Activated naive CD8-positive, alpha-beta T cell (primary cell): Measurements from ENCODE around the gene ACOT7.

Source experiments
- H3K27ac Mint-ChIP-seq: one replicate; pipeline ENCODE4 v1.8.0; 2021; ENCODE audit warnings: mixed read lengths
- H3K27me3 Mint-ChIP-seq: one replicate; pipeline ENCODE4 v1.8.0; 2021; ENCODE audit warnings: mixed read lengths
- H3K36me3 Mint-ChIP-seq: one replicate; pipeline ENCODE4 v1.8.0; 2021; ENCODE audit warnings: mixed read lengths
- H3K4me1 Mint-ChIP-seq: one replicate; pipeline ENCODE4 v1.8.0; 2021; ENCODE audit warnings: low read depth, mixed read lengths
- H3K4me3 Mint-ChIP-seq: one replicate; pipeline ENCODE4 v1.8.0; 2021; ENCODE audit warnings: mild to moderate bottlenecking, mixed read lengths
- H3K9me3 Mint-ChIP-seq: one replicate; pipeline ENCODE4 v1.8.0; 2021; ENCODE audit warnings: low read depth, mixed read lengths

Gene ACOT7

GRCh38 chr1:6268415-6268814 is 125.2 kb downstream of the ACOT7 start:
- Mint-ChIP-seq H3K36me3 (no peaks in the 10 kb centered on the region), H3K27me3 (no peaks in the 10 kb centered on the region), H3K27ac (no peak overlapping the region), H3K9me3 (no peaks in the 10 kb centered on the region), H3K4me1 (no peaks in the 10 kb centered on the region), H3K4me3 (no peak overlapping the region)

- Mint-ChIP-seq H3K4me1 (no peaks in the 10 kb centered on the region), H3K27me3 (no peaks in the 10 kb centered on the region), H3K27ac (no peak overlapping the region), H3K9me3 (no peaks in the 10 kb centered on the region), H3K36me3 (no peaks in the 10 kb centered on the region), H3K4me3 (no peak overlapping the region)
Measured at GRCh38 chr1:6267686-6268322, 125.8 kb downstream of the ACOT7 start.

GRCh38 chr1:6266641-6267040 is 126.9 kb downstream of the ACOT7 start:
- H3K36me3 Mint-ChIP-seq, result no peaks in the 10 kb centered on the region
- no peaks in the 10 kb centered on the region for H3K27me3 Mint-ChIP-seq
- no peak overlapping the region for H3K27ac Mint-ChIP-seq
- H3K4me3 Mint-ChIP-seq, result no peak overlapping the region
- H3K9me3 Mint-ChIP-seq, result no peaks in the 10 kb centered on the region
- peaks cover 2% of the 10 kb centered on the region for H3K4me1 Mint-ChIP-seq

- H3K27me3 Mint-ChIP-seq, result no peaks in the 10 kb centered on the region
- no peak overlapping the region for H3K4me3 Mint-ChIP-seq
- no peaks in the 10 kb centered on the region for H3K36me3 Mint-ChIP-seq
- no peak overlapping the region for H3K27ac Mint-ChIP-seq
- peaks cover 2% of the 10 kb centered on the region for H3K4me1 Mint-ChIP-seq
- no peaks in the 10 kb centered on the region for H3K9me3 Mint-ChIP-seq
Measured at GRCh38 chr1:6265151-6265550, 128.4 kb downstream of the ACOT7 start.

- no peaks in the 10 kb centered on the region for H3K27me3 Mint-ChIP-seq
- H3K9me3 Mint-ChIP-seq, result no peaks in the 10 kb centered on the region
- H3K4me3 Mint-ChIP-seq, result no peak overlapping the region
- no peak overlapping the region for H3K27ac Mint-ChIP-seq
- H3K4me1 Mint-ChIP-seq, result peaks cover 4% of the 10 kb centered on the region
- no peaks in the 10 kb centered on the region for H3K36me3 Mint-ChIP-seq
Measured at GRCh38 chr1:6263716-6264115, 129.9 kb downstream of the ACOT7 start.

GRCh38 chr1:6262555-6263420 is 130.8 kb downstream of the ACOT7 start:
- H3K4me3 Mint-ChIP-seq, result no peak overlapping the region
- H3K9me3 Mint-ChIP-seq, result no peaks in the 10 kb centered on the region
- no peaks in the 10 kb centered on the region for H3K27me3 Mint-ChIP-seq
- H3K36me3 Mint-ChIP-seq, result no peaks in the 10 kb centered on the region
- H3K4me1 Mint-ChIP-seq, result peaks cover 4% of the 10 kb centered on the region
- H3K27ac Mint-ChIP-seq, result no peak overlapping the region

- H3K4me3 Mint-ChIP-seq, result peak overlapping the region; percentile 70
- no peak overlapping the region for H3K27ac Mint-ChIP-seq
- peaks cover 4% of the 10 kb centered on the region for H3K4me1 Mint-ChIP-seq
- H3K36me3 Mint-ChIP-seq, result no peaks in the 10 kb centered on the region
- no peaks in the 10 kb centered on the region for H3K27me3 Mint-ChIP-seq
- H3K9me3 Mint-ChIP-seq, result no peaks in the 10 kb centered on the region
Measured at GRCh38 chr1:6261615-6261995, 132.0 kb downstream of the ACOT7 start.

- Mint-ChIP-seq H3K4me1 (peaks cover 4% of the 10 kb centered on the region), H3K27ac (no peak within 1 kb of the TSS), H3K36me3 (no peaks in the 10 kb centered on the region), H3K9me3 (no peaks in the 10 kb centered on the region), H3K27me3 (no peaks in the 10 kb centered on the region), H3K4me3 (peak within 1 kb of the TSS; percentile 70)
Measured at GRCh38 chr1:6260961-6261614, 132.5 kb downstream of the ACOT7 start, which contains the start of gene GPR153. Gene GPR153, minus strand, starts transcription at chr1:6261098. Its CDS starts 6,193 bp downstream, at chr1:6254905.

GRCh38 chr1:6260433-6260934 is 133.1 kb downstream of the ACOT7 start:
- H3K9me3 Mint-ChIP-seq, result no peaks in the 10 kb centered on the region
- no peak overlapping the region for H3K4me3 Mint-ChIP-seq
- H3K36me3 Mint-ChIP-seq, result no peaks in the 10 kb centered on the region
- H3K27me3 Mint-ChIP-seq, result no peaks in the 10 kb centered on the region
- peaks cover 4% of the 10 kb centered on the region for H3K4me1 Mint-ChIP-seq
- no peak overlapping the region for H3K27ac Mint-ChIP-seq

- Mint-ChIP-seq H3K36me3 (no peaks in the 10 kb centered on the region), H3K4me1 (peaks cover 4% of the 10 kb centered on the region), H3K4me3 (peak overlapping the region; percentile 64), H3K9me3 (no peaks in the 10 kb centered on the region), H3K27me3 (no peaks in the 10 kb centered on the region), H3K27ac (no peak overlapping the region)
Measured at GRCh38 chr1:6259491-6260362, 133.8 kb downstream of the ACOT7 start.

GRCh38 chr1:6258675-6259074 is 134.9 kb downstream of the ACOT7 start:
- H3K4me1 Mint-ChIP-seq, result peaks cover 4% of the 10 kb centered on the region
- H3K4me3 Mint-ChIP-seq, result peak overlapping the region; percentile 64
- H3K27me3 Mint-ChIP-seq, result no peaks in the 10 kb centered on the region
- no peak overlapping the region for H3K27ac Mint-ChIP-seq
- no peaks in the 10 kb centered on the region for H3K9me3 Mint-ChIP-seq
- no peaks in the 10 kb centered on the region for H3K36me3 Mint-ChIP-seq

- Mint-ChIP-seq H3K4me1 (peaks cover 4% of the 10 kb centered on the region), H3K4me3 (no peak overlapping the region), H3K27me3 (no peaks in the 10 kb centered on the region), H3K27ac (no peak overlapping the region), H3K9me3 (no peaks in the 10 kb centered on the region), H3K36me3 (no peaks in the 10 kb centered on the region)
Measured at GRCh38 chr1:6257541-6258069, 136.0 kb downstream of the ACOT7 start.

- Mint-ChIP-seq H3K9me3 (no peaks in the 10 kb centered on the region), H3K27me3 (peaks cover 2% of the 10 kb centered on the region), H3K4me1 (peaks cover 2% of the 10 kb centered on the region), H3K36me3 (no peaks in the 10 kb centered on the region), H3K27ac (no peak overlapping the region), H3K4me3 (no peak overlapping the region)
Measured at GRCh38 chr1:6256645-6257044, 136.9 kb downstream of the ACOT7 start.

GRCh38 chr1:6254691-6255090 is 138.9 kb downstream of the ACOT7 start:
- Mint-ChIP-seq H3K4me3 (no peak overlapping the region), H3K36me3 (no peaks in the 10 kb centered on the region), H3K4me1 (peaks cover 2% of the 10 kb centered on the region), H3K27ac (no peak overlapping the region), H3K27me3 (peaks cover 3% of the 10 kb centered on the region), H3K9me3 (no peaks in the 10 kb centered on the region)
